Uterus (tissue), 2 donors: ENCODE measurements around the gene TEX54.

ENCODE experiments used
- POLR2A ChIP-seq, 2 donors: fragments of 450-650 bp; IDR thresholded peaks; one replicate each; pipeline ENCODE4 v1.6.1; 2016; ENCODE audit warnings: antibody characterized with exemption in 2 of 2, mild to moderate bottlenecking in 1 of 2, moderate library complexity in 1 of 2
- TF ChIP-seq, protein P1 (sequence below), 4 experiments: fragments of 200-600 bp in 2 of 4; fragments of 450-650 bp in 2 of 4; sonication (generic) in 2 of 4; IDR thresholded peaks; one replicate each; pipeline ENCODE4 v1.5.1; 2016 to 2019; ENCODE audit warnings: antibody characterized with exemption in 4 of 4, mild to moderate bottlenecking in 2 of 4, moderate library complexity in 1 of 4

DNA sequence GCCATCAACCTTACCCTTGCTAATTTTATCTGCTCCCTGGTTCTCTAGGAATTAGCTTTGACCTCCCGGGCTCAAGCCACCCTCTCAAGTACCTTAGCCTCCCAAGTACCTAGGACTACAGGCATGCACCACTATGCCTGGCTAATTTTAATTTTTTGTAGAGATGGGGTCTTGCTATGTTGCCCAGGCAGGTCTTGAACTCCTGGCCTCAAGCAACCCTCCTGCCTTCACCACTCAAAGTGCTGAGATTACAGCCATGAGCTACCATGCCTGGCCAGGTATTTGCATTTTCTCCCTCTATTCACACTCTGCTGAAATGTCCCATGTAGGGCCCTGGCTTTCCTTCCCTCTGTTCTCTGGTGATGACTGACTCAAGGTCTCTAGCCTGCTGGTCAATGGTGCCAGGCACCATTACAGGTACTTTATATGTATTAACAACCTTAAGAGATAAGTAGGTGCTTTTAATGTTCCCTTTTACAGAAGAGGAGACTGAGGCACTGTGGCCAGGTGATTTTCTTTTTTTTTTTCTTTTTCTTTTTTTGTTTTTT, 15.2 kb upstream of the TEX54 start:
- TF ChIP-seq POLR2A (IDR thresholded peaks at IDR 0.05), result no peak
- TF ChIP-seq, protein P1, sequence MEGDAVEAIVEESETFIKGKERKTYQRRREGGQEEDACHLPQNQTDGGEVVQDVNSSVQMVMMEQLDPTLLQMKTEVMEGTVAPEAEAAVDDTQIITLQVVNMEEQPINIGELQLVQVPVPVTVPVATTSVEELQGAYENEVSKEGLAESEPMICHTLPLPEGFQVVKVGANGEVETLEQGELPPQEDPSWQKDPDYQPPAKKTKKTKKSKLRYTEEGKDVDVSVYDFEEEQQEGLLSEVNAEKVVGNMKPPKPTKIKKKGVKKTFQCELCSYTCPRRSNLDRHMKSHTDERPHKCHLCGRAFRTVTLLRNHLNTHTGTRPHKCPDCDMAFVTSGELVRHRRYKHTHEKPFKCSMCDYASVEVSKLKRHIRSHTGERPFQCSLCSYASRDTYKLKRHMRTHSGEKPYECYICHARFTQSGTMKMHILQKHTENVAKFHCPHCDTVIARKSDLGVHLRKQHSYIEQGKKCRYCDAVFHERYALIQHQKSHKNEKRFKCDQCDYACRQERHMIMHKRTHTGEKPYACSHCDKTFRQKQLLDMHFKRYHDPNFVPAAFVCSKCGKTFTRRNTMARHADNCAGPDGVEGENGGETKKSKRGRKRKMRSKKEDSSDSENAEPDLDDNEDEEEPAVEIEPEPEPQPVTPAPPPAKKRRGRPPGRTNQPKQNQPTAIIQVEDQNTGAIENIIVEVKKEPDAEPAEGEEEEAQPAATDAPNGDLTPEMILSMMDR (IDR thresholded peaks at IDR 0.05), result no peak
